Right cardiac atrium (tissue), 5 donors: ENCODE measurements around the gene MCC. TPM values are rescaled to one million over a fixed set of nuclear protein-coding genes. Genes with fewer than 3 reads are reported as not detected.

Experiments
- ATAC-seq, 2 donors: fragments of 200-7000 bp; cut with Tn5 transposase; one replicate each; pipeline versions ENCODE4 v1.8.0 to v1.9.1; 2020; ENCODE audit warnings: moderate library complexity in 2 of 2, mild to moderate bottlenecking in 1 of 2
- DNase-seq, 3 donors: peaks; one replicate each; pipeline ENCODE4 v3.0.0-alpha.2; 2020
- H3K27ac ChIP-seq: one replicate; pipeline ENCODE4 v1.5.1; 2013; ENCODE audit warnings: mild to moderate bottlenecking, low read length, control low read depth, moderate library complexity
- H3K27me3 ChIP-seq: one replicate; pipeline ENCODE4 v1.6.1; 2013; ENCODE audit not compliant: control insufficient read depth, insufficient read depth
- H3K4me1 ChIP-seq: one replicate; pipeline ENCODE4 v1.6.1; 2013; ENCODE audit warnings: low read length; ENCODE audit not compliant: control insufficient read depth, insufficient read depth
- H3K4me3 ChIP-seq: one replicate; pipeline ENCODE4 v1.5.1; 2013; ENCODE audit warnings: low read length, control low read depth
- H3K9me3 ChIP-seq: one replicate; pipeline ENCODE4 v1.6.1; 2013; ENCODE audit warnings: low read length; ENCODE audit not compliant: control insufficient read depth
- WGBS: extraction: QIAGEN DNeasy Blood & Tissue Kit; methylation state at CpG from one replicate; pipeline ENCODE4 v1.1.7; 2013; 5-methylcytosine and 5-hydroxymethylcytosine counted together
- intact Hi-C, 4 donors: fragments of 100-400 bp; cut with DNase I; formaldehyde crosslinking; loops; one replicate each; pipeline versions ENCODE4 v1.11.0 to v1.14.0; 2022 to 2023
- polyA plus RNA-seq: library from polyadenylated mRNA; stranded (reverse); fragments of 200-250 nt; gene quantifications from one replicate; pipeline ENCODE4 v1.2.3, GENCODE V29; 2013
- total RNA-seq, 4 donors: library from RNA; stranded (reverse); fragmentation: NEBNext Ultra II Directional; extraction: Animal tissue kit (Norgen Biotek cat#: 25700); gene quantifications; one replicate each; pipeline ENCODE4 v1.2.1, GENCODE V29; 2021
- donor health status: healthy with polysubstance abuse.
- donor health status: DM: no; HTN: yes; CAD: no.
- donor health status: DM: no; HTN: no; CAD: no.
- donor health status: DM: no; HTN: yes; CAD: no; lungs with severe emphysema.
- donor health status: DM: yes; HTN: yes; CAD: no.

MCC gene
- total and polyA plus RNA-seq, 5 donors = 6.9 to 33.6 (median 27.0) TPM

GRCh38 chr5:113062869-113063508 lies 425.3 kb downstream of the MCC start:
- Histone ChIP-seq H3K27ac (no peak overlapping the region), H3K9me3 (no peaks in the 10 kb centered on the region), H3K4me3 (no peak overlapping the region), H3K4me1 (peaks cover 10% of the 10 kb centered on the region), H3K27me3 (no peaks in the 10 kb centered on the region)
- intact Hi-C loops = no loop called here
- 82% methylated on average over 6 of the region's 6 CpGs for WGBS
- DNase-seq (no peak), ATAC-seq (no peak)

- H3K4me1 ChIP-seq = peaks cover 10% of the 10 kb centered on the region
- no peak for ATAC-seq
- no peak overlapping the region for H3K4me3 ChIP-seq
- no peak for DNase-seq
- 67% methylated on average over 5 of the region's 5 CpGs for WGBS
- no peak overlapping the region for H3K27ac ChIP-seq
- no peaks in the 10 kb centered on the region for H3K27me3 ChIP-seq
- intact Hi-C loops = no loop called here
- no peaks in the 10 kb centered on the region for H3K9me3 ChIP-seq
Measured at GRCh38 chr5:113061846-113062780, 426.1 kb downstream of the MCC start.

- DNase-seq = no peak
- WGBS = 92% methylated on average over 4 of the region's 4 CpGs
- peaks cover 10% of the 10 kb centered on the region for H3K4me1 ChIP-seq
- no peaks in the 10 kb centered on the region for H3K27me3 ChIP-seq
- ATAC-seq = no peak
- no peaks in the 10 kb centered on the region for H3K9me3 ChIP-seq
- no peak overlapping the region for H3K27ac ChIP-seq
- no peak overlapping the region for H3K4me3 ChIP-seq
- intact Hi-C loops = no loop called here
Measured at GRCh38 chr5:113060408-113061025, 427.7 kb downstream of the MCC start.

GRCh38 chr5:113059232-113060040 lies 428.8 kb downstream of the MCC start:
- Histone ChIP-seq H3K27ac (peak overlapping the region; percentile 32), H3K27me3 (no peaks in the 10 kb centered on the region), H3K9me3 (no peaks in the 10 kb centered on the region), H3K4me1 (peaks cover 10% of the 10 kb centered on the region), H3K4me3 (no peak overlapping the region)
- DNase-seq (peak; percentile 67 to 85 (median 78)), ATAC-seq (peak in 1 of 2 donors; percentile 43)
- 55% methylated on average over 19 of the region's 19 CpGs for WGBS
- intact Hi-C loops = loop anchor here in 1 of 4 donors (10.0 kb wide), 1 partner anchor 265 kb away; no protein-coding TSS in a partner anchor

GRCh38 chr5:113058706-113059226 lies 429.5 kb downstream of the MCC start:
- intact Hi-C loops = loop anchor here in 1 of 4 donors (10.0 kb wide), 1 partner anchor 266 kb away; no protein-coding TSS in a partner anchor
- H3K27ac ChIP-seq = no peak overlapping the region
- H3K4me1 ChIP-seq = peaks cover 10% of the 10 kb centered on the region
- ATAC-seq = no peak
- no peaks in the 10 kb centered on the region for H3K27me3 ChIP-seq
- H3K9me3 ChIP-seq = no peaks in the 10 kb centered on the region
- no peak overlapping the region for H3K4me3 ChIP-seq
- 59% methylated on average over 6 of the region's 6 CpGs for WGBS
- no peak for DNase-seq

GRCh38 chr5:113058269-113058668 lies 430.0 kb downstream of the MCC start:
- Histone ChIP-seq H3K4me3 (no peak overlapping the region), H3K27me3 (no peaks in the 10 kb centered on the region), H3K9me3 (no peaks in the 10 kb centered on the region), H3K27ac (no peak overlapping the region), H3K4me1 (peaks cover 10% of the 10 kb centered on the region)
- intact Hi-C loops = loop anchor here in 1 of 4 donors (10.0 kb wide), 1 partner anchor 267 kb away; no protein-coding TSS in a partner anchor
- DNase-seq (no peak), ATAC-seq (no peak)
- 92% methylated on average over 5 of the region's 5 CpGs for WGBS

- no peaks in the 10 kb centered on the region for H3K27me3 ChIP-seq
- DNase-seq (no peak), ATAC-seq (no peak)
- no peak overlapping the region for H3K27ac ChIP-seq
- WGBS = 82% methylated on average over 14 of the region's 14 CpGs
- intact Hi-C loops = loop anchor here in 1 of 4 donors (10.0 kb wide), 1 partner anchor 267 kb away; no protein-coding TSS in a partner anchor
- H3K4me3 ChIP-seq = no peak overlapping the region
- H3K9me3 ChIP-seq = no peaks in the 10 kb centered on the region
- H3K4me1 ChIP-seq = peaks cover 14% of the 10 kb centered on the region
Measured at GRCh38 chr5:113057557-113057984, 430.7 kb downstream of the MCC start.

- DNase-seq (no peak), ATAC-seq (no peak)
- Histone ChIP-seq H3K9me3 (no peaks in the 10 kb centered on the region), H3K27me3 (no peaks in the 10 kb centered on the region), H3K27ac (no peak overlapping the region), H3K4me1 (peaks cover 19% of the 10 kb centered on the region), H3K4me3 (no peak overlapping the region)
- intact Hi-C loops = loop anchor here in 1 of 4 donors (10.0 kb wide), 1 partner anchor 268 kb away; no protein-coding TSS in a partner anchor
- 77% methylated on average over 5 of the region's 5 CpGs for WGBS
Measured at GRCh38 chr5:113056988-113057387, 431.3 kb downstream of the MCC start.

GRCh38 chr5:113054899-113055298 lies 433.4 kb downstream of the MCC start:
- H3K27ac ChIP-seq = no peak overlapping the region
- no peak overlapping the region for H3K4me3 ChIP-seq
- DNase-seq (no peak), ATAC-seq (no peak)
- H3K4me1 ChIP-seq = peaks cover 19% of the 10 kb centered on the region
- no peaks in the 10 kb centered on the region for H3K9me3 ChIP-seq
- no peaks in the 10 kb centered on the region for H3K27me3 ChIP-seq
- WGBS = 97% methylated on average over 11 of the region's 11 CpGs
- intact Hi-C loops = loop anchor here in 1 of 4 donors (10.0 kb wide), 1 partner anchor 270 kb away; no protein-coding TSS in a partner anchor

GRCh38 chr5:113053511-113053995 lies 434.7 kb downstream of the MCC start:
- H3K4me3 ChIP-seq = no peak overlapping the region
- 82% methylated on average over 9 of the region's 9 CpGs for WGBS
- no peak overlapping the region for H3K27ac ChIP-seq
- no peaks in the 10 kb centered on the region for H3K9me3 ChIP-seq
- H3K4me1 ChIP-seq = peaks cover 11% of the 10 kb centered on the region
- ATAC-seq (peak; percentile 5 to 9), DNase-seq (peak; percentile 49 to 68 (median 66))
- no peaks in the 10 kb centered on the region for H3K27me3 ChIP-seq
- intact Hi-C loops = loop anchor here in 1 of 4 donors (10.0 kb wide), 1 partner anchor 271 kb away; no protein-coding TSS in a partner anchor
